ENCODE measurements around the gene CECR2. TPM values are rescaled to one million over a fixed set of nuclear protein-coding genes. Genes with fewer than 3 reads are reported as not detected.

CECR2 gene
- total and polyA plus RNA-seq, 2 of the 8 experiments (the other 6 are each of a cell fraction or from before 2014, with no cell fraction given), result 18.3 to 123 TPM

DNA sequence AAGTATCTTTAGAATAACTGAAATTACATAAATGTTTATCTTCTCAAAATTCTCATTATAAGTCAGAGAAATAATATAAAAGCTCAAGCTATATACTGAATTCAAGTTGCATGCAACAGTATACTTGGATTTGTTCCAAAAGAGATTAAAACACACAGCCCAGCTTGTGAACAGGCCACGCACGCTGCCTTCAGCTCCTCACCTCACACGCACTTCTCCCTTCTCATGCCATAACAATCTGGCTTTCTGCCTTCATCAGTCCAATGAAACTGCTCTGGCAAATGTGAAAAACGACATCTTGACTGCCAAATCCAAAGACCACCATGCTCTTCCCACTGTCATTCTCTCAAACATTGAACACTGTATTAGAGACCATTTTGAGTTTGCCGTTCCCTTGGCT lies 237.2 kb downstream of the CECR2 start:
- Histone ChIP-seq H3K23me2 (ENCODE audit: low read depth, low read length) (no peaks in the 10 kb centered on the region), H2BK12ac (ENCODE audit: low read depth, low read length) (no peak overlapping the region), H2BK20ac (ENCODE audit: low read length) (no peak overlapping the region), H4K5ac (ENCODE audit: insufficient read length, low read depth, low read length) (no peak overlapping the region), H3K4me1 (replicated peaks in 1 of 4; ENCODE audit: control insufficient read depth in 3 of 4, insufficient read depth in 4 of 4, low read length in 3 of 4) (no peaks in the 10 kb centered on the region), H2AFZ (ENCODE audit: low read length) (no peak overlapping the region), H2BK15ac (ENCODE audit: low read length) (no peak overlapping the region), H2BK120ac (replicated peaks; ENCODE audit: low read depth, low read length) (no peak overlapping the region), H3K27ac (ENCODE audit: low read depth, low read length) (no peak overlapping the region), H2AK5ac (ENCODE audit: low read depth, low read length) (no peak overlapping the region), H3K4me3 (ENCODE audit: extremely low read depth in 1 of 4, insufficient read depth in 2 of 4, low read depth in 3 of 4, low read length in 4 of 4) (no peak overlapping the region), H3K4me2 (ENCODE audit: insufficient read depth in 1 of 2, low read depth in 2 of 2, low read length in 2 of 2) (no peak overlapping the region), H3K27me3 (replicated peaks in 1 of 4; ENCODE audit: control insufficient read depth in 3 of 4, extremely low read depth in 1 of 4, insufficient read depth in 3 of 4, low read length in 3 of 4) (no peaks in the 10 kb centered on the region), H3K4ac (replicated peaks; ENCODE audit: insufficient read length, low read depth, low read length) (no peak overlapping the region), H3K9me3 (ENCODE audit: insufficient read depth in 2 of 2, low read depth in 1 of 2, low read length in 1 of 2) (no peaks in the 10 kb centered on the region), H2BK5ac (ENCODE audit: low read depth, low read length) (no peak overlapping the region), H3K23ac (ENCODE audit: insufficient read length) (no peak overlapping the region), H3K36me3 (ENCODE audit: control insufficient read depth in 2 of 4, insufficient read depth in 4 of 4, low read length in 3 of 4) (peaks cover 6 to 29% (median 18%) of the 10 kb centered on the region in 4 experiments), H3K18ac (ENCODE audit: extremely low read depth, low read length) (no peak overlapping the region), H4K20me1 (replicated peaks in 1 of 2; ENCODE audit: control insufficient read depth in 1 of 2, insufficient read depth in 2 of 2, low read length in 2 of 2) (peaks cover 1 to 2% of the 10 kb centered on the region in 2 experiments), H3K9ac (replicated peaks in 1 of 4; ENCODE audit: extremely low read depth in 1 of 4, low read depth in 3 of 4, low read length in 3 of 4) (no peak overlapping the region), H4K8ac (ENCODE audit: extremely low read depth, insufficient read depth, low read length) (no peak overlapping the region), H4K91ac (replicated peaks; ENCODE audit: insufficient read length, low read length) (no peak overlapping the region), H3K79me1 (ENCODE audit: low read depth, low read length) (no peaks in the 10 kb centered on the region; the same call in 1 of the 2 replicates), H3K79me2 (ENCODE audit: control insufficient read depth in 1 of 2, insufficient read depth in 2 of 2, low read length in 2 of 2) (0 out of 4 replicates have a peak, but pooled peaks cover 0 to 6% of the 10 kb centered on the region in 2 experiments), H3K56ac (replicated peaks; ENCODE audit: insufficient read length, low read depth, low read length) (no peak overlapping the region), H3K14ac (ENCODE audit: insufficient read length) (no peak overlapping the region)
- WGBS, 2 experiments (ENCODE audit: extremely low coverage in 1 of 2, insufficient coverage in 1 of 2, insufficient read length in 1 of 2, insufficient replicate concordance in 2 of 2, low coverage in 1 of 2, low lambda C conversion rate in 2 of 2, missing lambda C conversion rate in 1 of 2), result 90% methylated on average over 5 of the region's 5 CpGs; no CpG with 5 or more reads in 1 of the 2 experiments
- FAIRE-seq, result no peak
- CTCF ChIA-PET (ENCODE audit: partially characterized antibody), result interaction anchor here (1.2 to 2.1 kb wide), 2 partner anchors 47 to 48 kb away, joined by 4 to 7 read pairs; no protein-coding TSS in a partner anchor
- TF ChIP-seq TCF12 (IDR thresholded peaks at IDR 0.05; ENCODE audit: low read depth, low read length) (no peak), BACH1 (IDR thresholded peaks at IDR 0.05; ENCODE audit: low read length) (no peak), RBBP5 (IDR thresholded peaks at IDR 0.05; ENCODE audit: borderline replicate concordance, low read depth, low read length) (no peak), CREB1 (IDR thresholded peaks at IDR 0.05) (no peak), BRCA1 (IDR thresholded peaks at IDR 0.05; ENCODE audit: low read depth, low read length) (no peak), TAF1 (IDR thresholded peaks at IDR 0.05; ENCODE audit: low read depth, low read length) (no peak), SP2 (IDR thresholded peaks at IDR 0.05; ENCODE audit: low read length) (no peak), CBX8 (IDR thresholded peaks at IDR 0.05; ENCODE audit: borderline replicate concordance, low read depth, low read length) (no peak), SP1 (IDR thresholded peaks at IDR 0.05; ENCODE audit: low read depth, low read length) (no peak), SUZ12 (IDR thresholded peaks at IDR 0.05; ENCODE audit: low read length) (no peak)
- TF ChIP-seq, protein P1, sequence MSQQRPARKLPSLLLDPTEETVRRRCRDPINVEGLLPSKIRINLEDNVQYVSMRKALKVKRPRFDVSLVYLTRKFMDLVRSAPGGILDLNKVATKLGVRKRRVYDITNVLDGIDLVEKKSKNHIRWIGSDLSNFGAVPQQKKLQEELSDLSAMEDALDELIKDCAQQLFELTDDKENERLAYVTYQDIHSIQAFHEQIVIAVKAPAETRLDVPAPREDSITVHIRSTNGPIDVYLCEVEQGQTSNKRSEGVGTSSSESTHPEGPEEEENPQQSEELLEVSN (IDR thresholded peaks at IDR 0.05), result no peak
- TF ChIP-seq, protein P2, sequence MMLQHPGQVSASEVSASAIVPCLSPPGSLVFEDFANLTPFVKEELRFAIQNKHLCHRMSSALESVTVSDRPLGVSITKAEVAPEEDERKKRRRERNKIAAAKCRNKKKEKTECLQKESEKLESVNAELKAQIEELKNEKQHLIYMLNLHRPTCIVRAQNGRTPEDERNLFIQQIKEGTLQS (IDR thresholded peaks at IDR 0.05; ENCODE audit: insufficient read depth, low read depth, low read length), result no peak
- POLR2A ChIA-PET (ENCODE audit: partially characterized antibody), result interaction anchor here (3.2 kb wide), 1 partner anchor 10 kb away, joined by 12 read pairs; no protein-coding TSS in a partner anchor
- no peak for DNase-seq (ENCODE audit: low read depth in 1 of 2, low spot score in 2 of 2)
